ENCODE results near the gene SOX5.

Gene SOX5

DNA sequence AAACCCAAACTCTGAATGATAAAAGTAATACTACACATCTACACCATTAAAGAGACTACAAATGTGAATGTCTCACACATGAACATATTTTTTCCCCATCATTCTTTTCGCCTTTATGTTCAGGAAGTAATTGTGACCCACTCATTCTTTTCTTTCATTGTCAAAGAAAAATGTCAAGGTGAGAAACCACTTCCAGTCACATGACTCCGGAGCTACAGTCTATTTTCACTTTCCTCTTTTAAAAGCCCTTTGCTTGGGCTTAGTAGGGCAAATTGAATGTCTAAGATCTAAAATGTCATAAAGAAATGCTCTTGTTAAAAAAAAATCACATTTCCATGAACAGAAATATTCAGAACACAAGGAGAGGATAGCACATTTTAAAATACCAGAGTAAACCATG is 461.3 kb downstream of the SOX5 start:
- DNase-seq (ENCODE audit: low spot score) = no peak

DNA sequence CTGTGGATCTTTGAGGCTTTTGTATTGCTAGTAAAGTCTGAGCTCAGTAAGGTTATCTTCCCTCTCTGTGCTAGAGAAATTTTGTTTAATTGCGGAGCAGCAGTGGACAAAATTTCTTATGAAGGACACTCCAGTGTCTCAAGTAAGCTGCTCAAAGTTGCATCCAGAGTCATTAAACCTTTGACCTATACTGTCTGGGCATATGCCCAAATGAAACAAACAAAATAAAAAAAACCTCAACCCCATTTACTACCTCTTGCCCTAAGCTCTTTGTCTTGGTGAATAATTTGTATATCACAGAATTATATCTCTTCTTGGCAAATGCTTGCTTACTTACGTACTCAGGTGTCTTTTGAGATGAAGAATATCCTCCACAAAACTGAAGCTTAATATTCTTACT is 465.2 kb downstream of the SOX5 start:
- DNase-seq (ENCODE audit: low spot score) = no peak

DNA sequence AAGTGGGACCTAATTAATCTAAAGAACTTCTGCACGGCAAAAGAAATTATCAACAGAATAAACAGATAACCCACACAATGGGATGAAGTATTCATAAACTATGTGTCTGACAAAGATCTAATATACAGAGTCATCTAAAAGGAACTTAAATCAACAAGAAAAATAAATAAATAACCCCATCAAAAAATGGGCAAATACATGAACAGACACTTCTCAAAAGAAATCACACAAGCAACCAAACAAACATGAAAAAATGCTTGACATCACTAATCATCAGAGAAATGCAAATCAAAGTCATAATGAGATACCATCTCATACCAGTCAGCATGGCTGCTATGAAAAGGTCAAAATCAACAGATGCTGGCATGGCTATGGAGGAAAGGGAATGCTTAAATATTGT is 466.9 kb downstream of the SOX5 start:
- no peak for DNase-seq (ENCODE audit: low spot score)
